Fibroblast of villous mesenchyme (primary cell): ENCODE results near the gene CSMD2. TPM values are rescaled to one million over a fixed set of nuclear protein-coding genes. Genes with fewer than 3 reads are reported as not detected.
A peak's percentile ranks its signal among the peaks of the same experiment; 100 is the strongest.

Source experiments
- DNase-seq: peaks from one replicate; pipeline ENCODE4 v3.0.0-alpha.2; 2010; ENCODE audit warnings: low read depth
- H3K4me3 ChIP-seq: 2 replicates; pipeline ENCODE4 v1.5.1; 2011; ENCODE audit warnings: low read depth, mild to moderate bottlenecking, low read length
- CTCF ChIP-seq: IDR thresholded peaks from 2 replicates; pipeline ENCODE4 v1.5.1; 2012; ENCODE audit warnings: low read depth, mild to moderate bottlenecking, low read length; ENCODE audit not compliant: insufficient read depth
- total RNA-seq: library from RNA; depleted of rRNA; stranded (reverse); fragments of >200 nt; gene quantifications from 2 replicates; pipeline ENCODE4 v1.2.3, GENCODE V29; 2012

CSMD2 gene
- total RNA-seq, 1 donor: 3.0 TPM

GRCh38 chr1:33741749-33742148, 423.3 kb downstream of the CSMD2 start:
- H3K4me3 ChIP-seq: no peak overlapping the region
- DNase-seq: no peak
- no peak for TF ChIP-seq CTCF

- no peak for DNase-seq
- no peak overlapping the region for H3K4me3 ChIP-seq
- TF ChIP-seq CTCF: no peak
Measured at GRCh38 chr1:33740040-33740744, 424.8 kb downstream of the CSMD2 start.

GRCh38 chr1:33738976-33739375, 426.1 kb downstream of the CSMD2 start:
- H3K4me3 ChIP-seq: no peak overlapping the region
- TF ChIP-seq CTCF: no peak
- DNase-seq: no peak

- DNase-seq: no peak
- H3K4me3 ChIP-seq: no peak overlapping the region
- no peak for TF ChIP-seq CTCF
Measured at GRCh38 chr1:33738536-33738935, 426.5 kb downstream of the CSMD2 start.

- TF ChIP-seq CTCF: no peak
- no peak for DNase-seq
- H3K4me3 ChIP-seq: no peak overlapping the region
Measured at GRCh38 chr1:33736496-33736895, 428.5 kb downstream of the CSMD2 start.

GRCh38 chr1:33735624-33736023, 429.4 kb downstream of the CSMD2 start:
- no peak overlapping the region for H3K4me3 ChIP-seq
- peak; percentile 11 for DNase-seq

More at GRCh38 chr1:33735624-33736023, 429.4 kb downstream of the CSMD2 start:
- TF ChIP-seq CTCF: no peak
